OCI-LY3 (cell line): ENCODE measurements around the gene CCDC187.

ENCODE experiments used
- EZH2phosphoT487 ChIP-seq: fragments of 200-600 bp; shearing (Covaris generic); IDR thresholded peaks from 2 replicates; pipeline ENCODE4 v1.6.1; 2018; ENCODE audit warnings: antibody characterized with exemption, mixed run types, low read depth
- TF ChIP-seq, protein P1 (sequence below): fragments of 200-600, 300-600 bp; sonication (generic); IDR thresholded peaks from 2 replicates; pipeline ENCODE4 v1.5.1; 2014; ENCODE audit warnings: antibody characterized with exemption, low read length, low read depth

DNA sequence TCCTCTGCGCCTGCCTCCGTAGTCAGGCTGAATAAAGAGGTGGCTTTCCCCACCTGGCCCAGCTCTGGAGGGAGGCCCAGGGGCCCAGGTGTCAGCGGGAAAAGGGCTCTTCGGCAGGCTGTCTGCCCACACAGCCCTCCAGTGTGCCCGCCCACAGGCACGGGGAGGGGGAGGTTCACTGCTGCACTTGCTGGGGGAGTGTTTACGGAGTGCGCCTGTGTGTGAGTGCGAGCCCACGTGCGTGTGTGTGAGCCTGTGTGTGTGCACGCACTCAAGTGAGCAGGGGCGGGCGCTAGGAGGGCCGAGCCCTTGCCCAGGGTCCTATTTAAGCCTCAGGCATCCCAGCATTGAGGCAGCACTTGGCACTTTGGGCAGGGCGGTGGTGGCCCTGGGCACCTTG is 48.8 kb upstream of the CCDC187 start:
- TF ChIP-seq, protein P1, sequence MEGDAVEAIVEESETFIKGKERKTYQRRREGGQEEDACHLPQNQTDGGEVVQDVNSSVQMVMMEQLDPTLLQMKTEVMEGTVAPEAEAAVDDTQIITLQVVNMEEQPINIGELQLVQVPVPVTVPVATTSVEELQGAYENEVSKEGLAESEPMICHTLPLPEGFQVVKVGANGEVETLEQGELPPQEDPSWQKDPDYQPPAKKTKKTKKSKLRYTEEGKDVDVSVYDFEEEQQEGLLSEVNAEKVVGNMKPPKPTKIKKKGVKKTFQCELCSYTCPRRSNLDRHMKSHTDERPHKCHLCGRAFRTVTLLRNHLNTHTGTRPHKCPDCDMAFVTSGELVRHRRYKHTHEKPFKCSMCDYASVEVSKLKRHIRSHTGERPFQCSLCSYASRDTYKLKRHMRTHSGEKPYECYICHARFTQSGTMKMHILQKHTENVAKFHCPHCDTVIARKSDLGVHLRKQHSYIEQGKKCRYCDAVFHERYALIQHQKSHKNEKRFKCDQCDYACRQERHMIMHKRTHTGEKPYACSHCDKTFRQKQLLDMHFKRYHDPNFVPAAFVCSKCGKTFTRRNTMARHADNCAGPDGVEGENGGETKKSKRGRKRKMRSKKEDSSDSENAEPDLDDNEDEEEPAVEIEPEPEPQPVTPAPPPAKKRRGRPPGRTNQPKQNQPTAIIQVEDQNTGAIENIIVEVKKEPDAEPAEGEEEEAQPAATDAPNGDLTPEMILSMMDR = no peak
- no peak for TF ChIP-seq EZH2phosphoT487
